Fibroblast of lung (primary cell): ENCODE results near the gene BATF3. TPM values are rescaled to one million over a fixed set of nuclear protein-coding genes. Genes with fewer than 3 reads are reported as not detected.

Experiments
- DNase-seq, 2 donors: peaks; one replicate each; pipeline versions ENCODE4 v3.0.0 to v3.0.0-alpha.2; 2010; ENCODE audit warnings: low read depth in 2 of 2
- H2AFZ ChIP-seq: 2 replicates; pipeline ENCODE4 v1.5.1; 2012; ENCODE audit warnings: low read length, control low read depth, inconsistent platforms
- H3K27ac ChIP-seq: 2 replicates; pipeline ENCODE4 v1.5.1; 2011; ENCODE audit warnings: low read length, control low read depth; ENCODE audit not compliant: insufficient read depth
- H3K27me3 ChIP-seq: 2 replicates; pipeline ENCODE4 v1.5.1; 2011; ENCODE audit warnings: mild to moderate bottlenecking, low read length; ENCODE audit not compliant: control insufficient read depth, insufficient read depth
- H3K36me3 ChIP-seq: 2 replicates; pipeline ENCODE4 v1.5.1; 2011; ENCODE audit warnings: low read length; ENCODE audit not compliant: control insufficient read depth, insufficient read depth
- H3K4me1 ChIP-seq: 2 replicates; pipeline ENCODE4 v1.5.1; 2011; ENCODE audit warnings: low read length; ENCODE audit not compliant: control insufficient read depth, insufficient read depth; ENCODE audit errors: extremely low read depth
- H3K4me2 ChIP-seq: 2 replicates; pipeline ENCODE4 v1.5.1; 2011; ENCODE audit warnings: low read length, control low read depth; ENCODE audit not compliant: insufficient read depth; ENCODE audit errors: extremely low read depth
- H3K4me3 ChIP-seq, 4 experiments: fragments of 200-600 bp in 1 of 4; sonication (generic) in 1 of 4; replicated peaks in 1 of 4; 2 replicates each; pipeline ENCODE4 v1.5.1; 2011 to 2016; ENCODE audit warnings: low read length in 4 of 4, low read depth in 3 of 4, mild to moderate bottlenecking in 3 of 4, control low read depth in 2 of 4, inconsistent platforms in 1 of 4, mixed read lengths in 1 of 4; ENCODE audit not compliant: insufficient read depth in 1 of 4; ENCODE audit errors: control extremely low read depth in 1 of 4
- H3K79me2 ChIP-seq: 2 replicates; pipeline ENCODE4 v1.5.1; 2012; ENCODE audit warnings: mild to moderate bottlenecking, low read length, inconsistent platforms; ENCODE audit not compliant: control insufficient read depth, insufficient read depth
- H3K9ac ChIP-seq: 2 replicates; pipeline ENCODE4 v1.5.1; 2011; ENCODE audit warnings: mild to moderate bottlenecking, low read length, control low read depth; ENCODE audit not compliant: insufficient read depth
- H3K9me3 ChIP-seq: 2 replicates; pipeline ENCODE4 v1.5.1; 2012; ENCODE audit warnings: low read depth, low read length; ENCODE audit not compliant: control insufficient read depth, insufficient read depth
- H4K20me1 ChIP-seq: 2 replicates; pipeline ENCODE4 v1.5.1; 2011; ENCODE audit warnings: low read length; ENCODE audit not compliant: control insufficient read depth, insufficient read depth; ENCODE audit errors: extremely low read depth
- EZH2 ChIP-seq: IDR thresholded peaks from 2 replicates; pipeline ENCODE4 v1.5.1; 2012; ENCODE audit warnings: low read length, control low read depth, mild to moderate bottlenecking; ENCODE audit errors: missing control alignments
- polyA plus RNA-seq, 2 donors: library from polyadenylated mRNA; depleted of rRNA in 1 of 2; stranded (reverse) in 1 of 2; unstranded in 1 of 2; fragments of >200 nt; gene quantifications; 2 replicates each; pipeline ENCODE4 v1.2.1, GENCODE V29; 2011 to 2012; ENCODE audit warnings: missing spikeins in 1 of 2
- total RNA-seq: library from RNA; depleted of rRNA; stranded (reverse); fragments of >200 nt; gene quantifications from 2 replicates; pipeline ENCODE4 v1.2.1, GENCODE V29; 2014
- TF ChIP-seq, protein P1 (sequence below), 2 donors: IDR thresholded peaks in 1 of 2; conservative IDR thresholded peaks in 1 of 2; 1 replicate in 1 of 2; 2 replicates in 1 of 2; pipeline ENCODE4 v1.5.1; 2011 to 2012; ENCODE audit warnings: low read length in 2 of 2, control low read depth in 1 of 2, inconsistent platforms in 1 of 2, low read depth in 1 of 2, mild to moderate bottlenecking in 1 of 2

Gene BATF3
- total and polyA plus RNA-seq, 2 donors (not counting 1 experiment from before 2014, with no cell fraction given) = 6.8 to 9.1 TPM

DNA sequence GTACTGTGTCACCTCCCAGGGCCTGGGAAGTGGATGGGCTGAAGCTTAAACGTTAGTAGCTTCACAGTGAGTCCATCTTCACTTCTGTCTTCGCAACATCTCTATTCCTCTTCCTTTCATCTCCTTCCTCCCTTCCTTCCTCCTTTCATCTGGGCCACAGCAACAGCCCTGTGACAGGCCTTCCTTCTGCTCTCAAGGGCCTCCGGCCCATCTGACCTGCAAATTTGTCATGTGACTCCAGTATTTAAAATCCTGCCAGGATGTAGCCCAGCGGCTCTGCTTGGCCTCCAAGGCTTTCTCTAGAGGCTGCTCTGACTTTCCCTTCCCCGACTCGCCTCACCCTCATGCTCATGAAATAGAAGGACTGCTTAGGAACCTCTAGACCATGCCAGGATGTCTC is 10.9 kb upstream of the BATF3 start:
- Histone ChIP-seq H3K4me3 (no peak overlapping the region), H2AFZ (no peak overlapping the region), H3K4me1 (no peaks in the 10 kb centered on the region), H3K4me2 (no peak overlapping the region), H4K20me1 (no peaks in the 10 kb centered on the region), H3K27me3 (no peaks in the 10 kb centered on the region), H3K36me3 (no peaks in the 10 kb centered on the region), H3K79me2 (no peaks in the 10 kb centered on the region), H3K27ac (no peak overlapping the region), H3K9me3 (no peaks in the 10 kb centered on the region), H3K9ac (no peak overlapping the region)
- TF ChIP-seq, protein P1, sequence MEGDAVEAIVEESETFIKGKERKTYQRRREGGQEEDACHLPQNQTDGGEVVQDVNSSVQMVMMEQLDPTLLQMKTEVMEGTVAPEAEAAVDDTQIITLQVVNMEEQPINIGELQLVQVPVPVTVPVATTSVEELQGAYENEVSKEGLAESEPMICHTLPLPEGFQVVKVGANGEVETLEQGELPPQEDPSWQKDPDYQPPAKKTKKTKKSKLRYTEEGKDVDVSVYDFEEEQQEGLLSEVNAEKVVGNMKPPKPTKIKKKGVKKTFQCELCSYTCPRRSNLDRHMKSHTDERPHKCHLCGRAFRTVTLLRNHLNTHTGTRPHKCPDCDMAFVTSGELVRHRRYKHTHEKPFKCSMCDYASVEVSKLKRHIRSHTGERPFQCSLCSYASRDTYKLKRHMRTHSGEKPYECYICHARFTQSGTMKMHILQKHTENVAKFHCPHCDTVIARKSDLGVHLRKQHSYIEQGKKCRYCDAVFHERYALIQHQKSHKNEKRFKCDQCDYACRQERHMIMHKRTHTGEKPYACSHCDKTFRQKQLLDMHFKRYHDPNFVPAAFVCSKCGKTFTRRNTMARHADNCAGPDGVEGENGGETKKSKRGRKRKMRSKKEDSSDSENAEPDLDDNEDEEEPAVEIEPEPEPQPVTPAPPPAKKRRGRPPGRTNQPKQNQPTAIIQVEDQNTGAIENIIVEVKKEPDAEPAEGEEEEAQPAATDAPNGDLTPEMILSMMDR (conservative IDR thresholded peaks at IDR 0.05 in 1 of 2, IDR thresholded peaks at IDR 0.05 in 1 of 2; ENCODE audit: low read depth in 1 of 2, low read length in 2 of 2) = no peak
- no peak for TF ChIP-seq EZH2
- no peak for DNase-seq

DNA sequence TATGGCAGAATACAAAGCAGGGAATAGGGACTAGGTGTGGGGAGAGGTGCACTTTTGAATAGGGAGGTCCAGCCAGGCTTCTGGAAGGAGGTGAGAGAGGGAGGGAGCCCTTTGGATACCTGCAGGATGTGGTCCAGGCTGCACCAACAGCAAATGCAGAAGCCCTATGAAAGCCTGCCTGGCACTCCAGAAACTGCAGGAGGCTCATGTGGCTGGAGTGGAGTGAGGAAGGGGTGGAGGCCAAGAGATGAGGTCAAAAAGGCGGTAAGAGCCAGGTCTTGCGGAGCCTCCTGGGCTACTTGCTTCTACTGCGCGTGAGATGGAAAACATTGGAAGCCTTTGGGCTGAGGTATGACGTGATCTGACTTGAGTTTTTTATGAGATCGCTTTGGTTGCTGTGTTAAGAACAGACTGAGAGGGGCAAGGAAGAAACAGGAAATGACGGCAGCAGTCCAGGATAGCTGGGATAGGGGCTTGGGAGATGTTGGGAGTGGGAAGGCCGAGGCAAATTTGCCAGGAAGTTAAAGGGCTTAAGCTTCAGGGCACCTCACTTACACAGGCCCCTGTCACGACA is 4.4 kb upstream of the BATF3 start:
- H3K4me3 ChIP-seq = no peak overlapping the region
- H3K27me3 ChIP-seq = no peaks in the 10 kb centered on the region
- H3K9me3 ChIP-seq = no peaks in the 10 kb centered on the region
- no peak overlapping the region for H3K4me2 ChIP-seq
- H2AFZ ChIP-seq = no peak overlapping the region
- no peak overlapping the region for H3K9ac ChIP-seq
- H3K79me2 ChIP-seq = no peaks in the 10 kb centered on the region
- DNase-seq = no peak
- H3K4me1 ChIP-seq = peaks cover 4% of the 10 kb centered on the region
- no peaks in the 10 kb centered on the region for H3K36me3 ChIP-seq
- H4K20me1 ChIP-seq = peaks cover 2% of the 10 kb centered on the region
- no peak overlapping the region for H3K27ac ChIP-seq
- no peak for TF ChIP-seq EZH2
- TF ChIP-seq, protein P1 (conservative IDR thresholded peaks at IDR 0.05 in 1 of 2, IDR thresholded peaks at IDR 0.05 in 1 of 2; ENCODE audit: low read depth in 1 of 2, low read length in 2 of 2) = no peak

DNA sequence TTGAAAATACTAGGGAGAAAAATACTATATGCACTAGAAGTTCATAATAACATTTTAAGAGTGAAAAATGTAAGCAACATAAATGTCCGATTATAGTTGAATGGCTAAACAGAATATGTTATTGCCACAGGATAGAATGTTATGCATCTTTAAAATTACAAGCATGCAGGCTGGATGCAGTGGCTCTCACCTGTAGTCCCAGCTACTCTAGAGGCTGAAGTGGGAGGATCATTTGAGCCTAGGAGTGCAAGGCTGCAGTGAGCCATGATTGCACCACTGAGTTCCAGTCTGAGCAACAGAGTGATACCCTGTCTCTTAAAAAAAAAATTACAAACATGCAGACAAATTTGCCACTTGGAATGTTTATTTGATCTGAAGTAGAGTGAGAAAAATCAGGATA is 3.0 kb upstream of the BATF3 start:
- Histone ChIP-seq H3K36me3 (no peaks in the 10 kb centered on the region), H3K4me2 (no peak overlapping the region), H3K79me2 (no peaks in the 10 kb centered on the region), H4K20me1 (peaks cover 2% of the 10 kb centered on the region), H3K4me3 (no peak overlapping the region), H3K9ac (no peak overlapping the region), H3K9me3 (no peaks in the 10 kb centered on the region), H3K27me3 (no peaks in the 10 kb centered on the region), H3K4me1 (peaks cover 4% of the 10 kb centered on the region), H3K27ac (no peak overlapping the region), H2AFZ (no peak overlapping the region)
- DNase-seq = no peak
- no peak for TF ChIP-seq EZH2
- TF ChIP-seq, protein P1 (conservative IDR thresholded peaks at IDR 0.05 in 1 of 2, IDR thresholded peaks at IDR 0.05 in 1 of 2; ENCODE audit: low read depth in 1 of 2, low read length in 2 of 2) = no peak
